ENCODE measurements around the gene VSTM5. TPM values are rescaled to one million over a fixed set of nuclear protein-coding genes. Genes with fewer than 3 reads are reported as not detected.
"Not testable (repeated sequence)": the region's sequence is repeated elsewhere in the genome, so short reads cannot be mapped to it uniquely, and the experiment has no call there.

Gene VSTM5
- total RNA-seq, 1 donor from 2014 or later = not detected

- intact Hi-C loops (cut with micrococcal nuclease) = no loop called here
Observed at GRCh38 chr11:93796441-93797231, 53.8 kb downstream of the VSTM5 start.

- intact Hi-C loops (cut with micrococcal nuclease) = no loop called here
Observed at GRCh38 chr11:93791493-93791892, 58.9 kb downstream of the VSTM5 start.

GRCh38 chr11:93784935-93785360, 65.5 kb downstream of the VSTM5 start:
- intact Hi-C loops (cut with micrococcal nuclease) = loop anchor here (1.0 to 5.0 kb wide), 7 partner anchors 44 to 710 kb away; partner anchors contain the start of genes C11orf54, CEP295, PANX1 and SLC36A4

DNA sequence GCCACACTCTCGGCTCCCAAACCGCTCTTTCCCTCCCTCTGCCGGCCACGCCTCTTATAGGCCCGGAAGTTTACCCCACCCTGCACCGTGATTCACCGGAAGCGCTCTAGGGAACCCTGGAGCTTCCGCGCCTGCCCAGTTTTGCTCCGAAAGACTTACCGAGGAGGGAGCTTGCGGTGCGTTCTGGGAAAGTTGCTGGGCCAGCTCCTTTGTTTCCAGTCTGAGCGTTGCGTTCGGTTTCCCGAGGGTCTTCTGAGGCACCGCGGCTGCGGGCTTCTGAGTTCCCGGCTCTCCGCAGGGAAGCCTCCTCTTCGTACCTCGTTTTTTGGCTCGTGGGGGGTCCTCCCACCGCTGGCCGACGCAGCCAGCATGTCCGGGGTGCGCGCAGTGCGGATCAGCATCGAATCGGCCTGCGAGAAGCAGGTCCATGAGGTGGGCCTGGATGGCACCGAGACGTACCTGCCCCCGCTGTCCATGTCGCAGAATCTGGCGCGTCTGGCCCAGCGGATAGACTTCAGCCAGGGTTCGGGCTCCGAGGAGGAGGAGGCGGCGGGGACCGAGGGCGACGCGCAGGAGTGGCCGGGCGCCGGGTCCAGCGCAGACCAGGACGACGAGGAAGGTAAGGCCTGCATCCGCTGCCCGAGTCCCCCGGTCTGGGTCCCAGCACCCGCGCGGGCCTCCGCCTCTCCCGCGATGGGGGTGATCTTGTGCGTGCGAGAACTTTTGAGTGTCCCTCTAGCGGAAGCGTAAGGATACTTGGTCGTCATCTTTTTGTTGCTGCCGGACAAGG, 66.1 kb downstream of the VSTM5 start, which contains the start of gene MED17:
Gene MED17 (plus strand): TSS at position 138 of the 790 bp plus-strand sequence. CDS start 232 bp downstream, at position 370.
- intact Hi-C loops (cut with micrococcal nuclease) = loop anchor here (1.0 to 5.0 kb wide), 7 partner anchors 43 to 710 kb away; partner anchors contain the start of genes C11orf54, CEP295, PANX1 and SLC36A4

DNA sequence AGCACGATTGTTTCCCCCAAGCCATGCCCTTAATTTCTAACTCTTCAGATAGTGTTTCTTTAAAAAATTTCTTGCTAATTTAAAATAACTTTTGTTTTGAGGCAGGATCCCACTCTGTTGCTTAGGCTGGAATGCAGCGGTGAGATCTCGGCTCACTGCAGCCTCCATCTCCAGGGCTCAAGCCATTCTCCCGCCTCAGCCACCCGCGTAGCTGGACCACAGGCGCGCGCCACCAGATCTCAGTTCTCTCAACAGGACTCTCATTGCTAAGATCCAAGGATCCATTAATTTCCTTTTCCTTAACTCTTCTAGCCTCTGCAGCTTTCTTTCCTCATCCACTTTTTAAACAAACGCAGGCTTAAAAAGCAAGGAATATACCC, 66.7 kb downstream of the VSTM5 start:
- intact Hi-C loops (cut with micrococcal nuclease) = loop anchor here (1.0 to 5.0 kb wide), 7 partner anchors 42 to 711 kb away; partner anchors contain the start of genes C11orf54, CEP295, PANX1 and SLC36A4

GRCh38 chr11:93783362-93783761, 67.1 kb downstream of the VSTM5 start:
- intact Hi-C loops (cut with micrococcal nuclease) = loop anchor here (5.0 kb wide), 1 partner anchor 241 kb away; the partner anchor contains the start of gene SMCO4

DNA sequence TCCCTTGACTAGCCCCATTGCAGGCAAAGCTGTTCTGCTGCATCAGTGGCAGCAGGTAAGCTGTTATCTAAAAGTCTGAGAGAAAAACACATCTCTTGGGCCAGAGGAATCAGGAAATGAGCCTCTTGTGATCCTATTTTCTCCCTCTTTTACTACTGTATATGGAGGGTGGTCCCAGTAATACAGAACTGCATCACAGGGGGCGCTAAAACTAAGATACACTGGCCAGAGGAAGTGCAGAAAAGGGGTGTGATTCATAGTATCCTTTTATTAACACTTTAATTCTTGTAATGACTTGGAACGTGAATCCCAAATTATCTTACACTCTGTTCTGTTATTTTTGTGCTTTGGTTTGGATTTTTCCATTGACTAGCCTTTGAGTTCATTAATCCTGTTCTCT, 75.1 kb downstream of the VSTM5 start:
- intact Hi-C loops (cut with micrococcal nuclease) = no loop called here

- intact Hi-C loops (cut with micrococcal nuclease) = not testable (repeated sequence)
Observed at GRCh38 chr11:93774560-93774959, 75.9 kb downstream of the VSTM5 start.

DNA sequence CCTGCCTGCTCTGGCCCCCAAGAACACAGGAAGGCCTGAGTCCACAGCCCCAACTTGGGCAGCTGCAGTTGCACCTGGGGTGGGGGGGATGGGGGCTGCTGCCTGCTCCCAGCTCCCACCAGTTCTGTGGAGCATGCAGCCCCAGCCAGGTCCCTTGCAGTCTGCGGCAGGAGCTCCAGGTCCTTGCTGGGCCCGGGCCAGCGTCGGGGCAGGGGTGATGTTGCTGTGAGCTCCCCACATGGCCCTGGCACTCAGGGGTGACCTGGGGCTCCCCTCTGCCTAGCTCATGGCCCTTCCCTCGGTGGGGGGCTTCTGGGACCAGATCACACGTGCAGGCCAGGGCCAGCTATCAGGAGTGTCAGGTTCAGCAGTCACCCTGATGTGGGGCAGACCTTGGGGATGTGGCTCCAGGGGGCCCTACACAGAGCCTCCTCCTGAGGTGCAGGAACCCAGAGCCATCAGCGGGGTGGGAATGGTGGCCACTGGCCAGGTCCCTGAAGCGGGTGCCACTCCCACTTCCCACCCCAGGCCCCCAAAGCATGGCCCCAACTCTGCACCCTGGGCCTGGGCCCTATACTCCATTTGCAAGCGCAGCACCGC, 76.7 kb downstream of the VSTM5 start:
- intact Hi-C loops (cut with micrococcal nuclease) = no loop called here

DNA sequence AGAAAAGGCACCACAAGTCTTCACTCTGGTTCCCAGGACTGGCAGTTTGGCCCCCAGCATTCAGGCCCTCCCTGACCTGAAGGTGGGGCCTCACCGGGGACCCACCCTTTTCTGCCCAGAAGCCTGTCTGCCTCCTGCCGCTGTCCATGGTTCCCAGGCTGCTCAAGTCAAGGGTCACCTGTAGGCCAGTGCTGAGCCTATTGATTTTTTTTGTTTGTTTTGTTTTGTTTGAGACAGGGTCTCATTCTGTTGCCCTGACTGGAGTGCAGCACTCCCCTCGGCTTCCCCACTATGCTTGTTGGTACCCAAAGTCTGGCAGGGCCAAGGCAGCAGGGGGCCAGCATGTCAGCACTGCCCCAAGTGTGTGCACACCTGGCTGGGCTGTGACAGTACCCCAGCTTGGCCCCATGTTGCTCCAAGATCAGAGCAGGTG, 77.4 kb downstream of the VSTM5 start:
- intact Hi-C loops (cut with micrococcal nuclease) = no loop called here

DNA sequence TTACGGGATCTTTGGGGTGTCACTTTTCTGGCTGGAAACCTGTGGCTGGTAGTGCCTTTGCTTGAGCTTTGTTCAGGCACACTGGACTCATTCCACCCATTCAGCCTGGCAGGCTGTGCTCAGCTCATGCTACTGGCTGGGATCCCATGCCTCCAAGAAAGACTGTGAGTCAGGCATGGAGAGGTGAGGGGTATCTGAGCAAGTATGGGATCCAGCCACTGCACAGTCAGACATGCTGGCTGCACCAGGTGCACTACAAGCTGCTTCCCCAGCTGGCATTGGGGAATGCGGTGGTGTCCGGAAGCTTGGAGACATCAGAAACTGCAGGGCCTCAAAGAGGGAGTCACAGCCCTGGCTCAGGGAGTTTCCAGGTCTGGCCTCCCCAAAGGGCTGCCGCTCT, 78.3 kb downstream of the VSTM5 start:
- intact Hi-C loops (cut with micrococcal nuclease) = no loop called here

DNA sequence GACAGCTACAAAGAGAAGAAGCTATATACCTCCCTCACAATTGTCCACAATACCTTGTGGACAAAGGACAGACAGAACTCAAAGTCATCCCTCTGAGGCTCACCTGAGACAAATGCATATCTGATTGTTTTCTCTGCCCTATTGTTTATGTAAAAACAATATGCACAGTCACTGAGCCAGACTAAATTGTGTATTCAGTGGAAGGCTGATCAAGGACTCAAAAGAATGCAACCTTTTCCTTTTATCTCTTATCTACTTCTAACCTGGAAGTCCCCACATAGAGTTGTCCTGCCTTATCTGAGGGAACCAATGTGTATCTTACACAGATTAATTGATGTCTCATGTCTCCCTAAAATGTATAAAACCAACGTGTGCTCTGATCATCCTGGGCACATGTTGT, 80.3 kb downstream of the VSTM5 start:
- intact Hi-C loops (cut with micrococcal nuclease) = no loop called here

Other genes starting within 250 kb of the VSTM5 start
- gene CEP295, start 188.9 kb downstream of the VSTM5 start, total RNA-seq = 28.1 and 28.9 TPM in 2 replicates
- 194 and 204 TPM in 2 replicates for gene TAF1D, start 109.1 kb downstream of the VSTM5 start, total RNA-seq
- gene C11orf54, start 108.9 kb downstream of the VSTM5 start, total RNA-seq = 21.7 and 22.5 TPM in 2 replicates
- gene MED17, start 66.3 kb downstream of the VSTM5 start, total RNA-seq = 44.6 and 48.7 TPM in 2 replicates
- gene HEPHL1, start 170.7 kb upstream of the VSTM5 start, total RNA-seq = not detected in 2 replicates

All from T-helper 2 cell treated with Interferon-gamma antibody and Interleukin-4, amounts not matched to agents 100 ng/mL and 5 ng/mL, for 36 hours (primary cell).